Activated naive CD4-positive, alpha-beta T cell treated with anti-CD3 and anti-CD28 coated beads, Interleukin-2, amount 50 U/mL, for 16 hours (primary cell): Measurements from ENCODE around the gene SCN8A.

ENCODE experiments used
- DNase-seq: peaks from one replicate; pipeline ENCODE4 v3.0.0-alpha.2; 2020

The SCN8A gene

DNA sequence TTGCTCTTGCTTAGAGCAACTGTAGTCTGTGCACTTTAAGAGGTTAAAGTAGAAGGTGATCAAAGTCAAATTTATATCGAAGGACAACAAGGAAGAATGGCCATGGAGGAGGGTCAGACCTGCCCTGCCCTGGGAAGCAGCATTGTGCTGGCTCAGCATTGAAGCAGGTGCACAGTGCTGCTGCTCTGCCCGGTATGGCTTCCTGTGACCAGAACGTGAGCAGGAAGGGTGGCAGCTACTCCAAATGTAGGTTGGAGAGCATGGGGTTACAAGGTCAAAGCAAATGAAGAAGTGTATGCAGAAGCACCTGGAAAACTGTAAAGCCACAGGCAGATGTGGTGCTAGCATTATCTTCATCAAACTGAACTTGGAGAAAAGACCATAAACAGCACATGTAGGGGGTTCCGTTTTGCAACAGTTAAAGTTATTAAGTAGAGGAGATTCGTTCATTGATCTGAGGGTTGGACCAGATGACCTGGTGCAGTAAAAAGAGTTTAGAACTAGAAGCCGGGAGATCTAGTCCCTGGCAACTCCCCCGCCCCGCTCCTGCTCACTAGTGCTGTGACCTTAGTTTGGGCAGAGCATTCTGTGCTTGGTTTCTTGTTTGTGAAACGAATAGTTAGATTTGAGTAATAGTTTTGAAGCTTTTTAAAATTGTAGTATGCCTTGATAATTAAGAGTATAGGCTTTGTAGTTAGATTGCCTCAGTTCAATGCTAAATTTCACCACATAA lies 84.2 kb downstream of the SCN8A start:
- DNase-seq = no peak

GRCh38 chr12:51676875-51677274 lies 85.8 kb downstream of the SCN8A start:
- no peak for DNase-seq

GRCh38 chr12:51677284-51677968 lies 86.4 kb downstream of the SCN8A start:
- DNase-seq = no peak

GRCh38 chr12:51678086-51678724 lies 87.2 kb downstream of the SCN8A start:
- DNase-seq = peak; percentile 13

DNA sequence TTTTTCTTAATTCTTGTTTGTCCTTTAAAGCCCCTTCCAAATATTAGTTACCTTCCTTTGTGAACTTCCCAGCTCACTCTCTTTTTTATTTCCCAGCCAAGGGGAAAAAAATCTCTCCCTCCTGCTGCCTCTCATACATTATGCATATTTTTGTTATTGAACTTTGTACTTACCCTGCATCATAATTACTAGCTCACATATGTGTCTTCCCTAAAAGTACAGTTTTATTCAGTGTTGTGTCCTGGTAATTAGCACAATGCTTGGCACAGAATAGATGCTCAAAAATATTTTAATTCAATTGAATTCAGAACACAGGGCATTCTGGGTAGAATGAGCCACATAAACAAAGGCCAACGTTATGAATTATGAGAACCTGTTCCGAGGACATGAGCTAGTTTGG lies 91.9 kb downstream of the SCN8A start:
- no peak for DNase-seq

DNA sequence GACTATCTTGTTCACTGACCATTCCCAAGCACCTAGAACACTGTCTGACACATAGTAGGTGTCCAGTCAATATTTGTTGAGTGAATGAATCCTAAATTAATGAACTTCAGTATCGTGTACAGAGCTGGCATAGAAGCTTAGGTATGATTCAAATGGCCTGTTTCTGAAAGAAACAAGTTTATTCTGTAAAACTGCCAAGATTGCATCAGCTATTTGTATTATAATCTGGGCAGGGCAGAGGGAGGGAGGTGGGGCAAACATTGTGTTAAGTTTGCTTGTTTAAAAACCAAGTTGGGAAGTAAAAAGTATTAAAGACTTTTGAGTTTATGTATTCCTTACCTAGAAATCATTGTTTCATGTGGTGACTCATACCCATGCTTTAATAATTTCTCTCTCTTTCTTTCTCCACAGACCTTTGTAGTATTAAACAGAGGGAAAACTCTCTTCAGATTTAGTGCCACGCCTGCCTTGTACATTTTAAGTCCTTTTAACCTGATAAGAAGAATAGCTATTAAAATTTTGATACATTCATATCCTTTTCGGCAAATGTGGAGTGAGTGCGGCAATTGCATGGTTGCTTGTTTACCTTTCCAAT lies 92.8 kb downstream of the SCN8A start:
- no peak for DNase-seq

DNA sequence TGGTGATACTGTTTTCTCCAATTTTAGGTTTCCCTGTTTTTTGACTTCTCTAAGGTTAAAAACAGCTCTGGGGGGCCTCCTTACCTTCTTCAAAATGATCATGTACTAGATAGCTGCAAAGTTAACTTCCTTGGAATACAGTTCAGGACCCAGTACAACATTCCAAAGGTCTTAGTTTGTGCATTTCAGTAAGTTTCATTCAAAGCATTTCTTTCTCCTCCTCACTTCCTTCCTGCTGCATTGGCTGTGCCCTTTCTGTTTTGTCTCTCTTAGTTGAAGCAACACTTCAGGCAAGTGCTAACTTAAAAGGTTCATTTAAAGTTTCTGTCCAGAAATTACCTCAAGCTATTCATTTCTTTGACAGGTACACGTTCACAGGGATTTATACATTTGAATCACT lies 95.7 kb downstream of the SCN8A start:
- DNase-seq = no peak

GRCh38 chr12:51687177-51687576 lies 96.1 kb downstream of the SCN8A start:
- no peak for DNase-seq

DNA sequence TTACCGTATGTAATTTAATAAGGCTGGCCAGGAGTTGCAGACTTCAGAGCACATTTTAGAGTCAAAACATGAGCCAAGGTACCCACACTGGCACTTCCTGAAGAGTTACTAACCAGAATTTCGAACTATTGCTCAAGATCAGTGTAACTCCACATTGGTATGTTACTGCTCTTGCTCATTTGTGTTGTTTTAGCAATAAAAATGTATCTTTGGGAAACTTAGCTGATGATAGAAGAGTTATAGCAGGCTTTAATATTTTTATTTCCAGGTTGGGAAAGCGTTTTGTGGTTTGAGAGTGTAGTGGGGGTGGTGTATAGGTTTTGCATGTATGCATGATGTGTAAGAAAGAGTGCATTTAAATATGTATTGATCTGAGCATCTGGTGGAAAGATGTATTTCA lies 96.6 kb downstream of the SCN8A start:
- DNase-seq = no peak

DNA sequence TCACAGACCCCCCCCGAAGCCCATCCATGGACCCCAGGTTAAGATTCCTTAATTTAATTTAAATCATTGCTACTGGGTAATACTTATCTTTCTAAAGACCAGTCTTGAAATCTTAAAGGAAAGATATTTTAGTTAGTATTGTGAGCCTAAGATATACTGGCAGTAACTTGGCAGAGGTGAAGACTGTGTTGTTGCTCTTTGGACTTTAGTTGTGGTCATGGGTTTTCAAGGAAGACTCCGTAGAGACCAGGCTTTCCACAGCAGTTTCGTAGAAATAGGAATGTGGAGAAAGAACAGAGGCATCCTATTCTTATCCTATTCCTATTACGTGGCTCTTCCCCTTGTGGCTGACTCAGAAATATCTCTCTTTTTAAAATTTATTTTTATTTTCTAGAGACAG lies 99.0 kb downstream of the SCN8A start:
- no peak for DNase-seq

DNA sequence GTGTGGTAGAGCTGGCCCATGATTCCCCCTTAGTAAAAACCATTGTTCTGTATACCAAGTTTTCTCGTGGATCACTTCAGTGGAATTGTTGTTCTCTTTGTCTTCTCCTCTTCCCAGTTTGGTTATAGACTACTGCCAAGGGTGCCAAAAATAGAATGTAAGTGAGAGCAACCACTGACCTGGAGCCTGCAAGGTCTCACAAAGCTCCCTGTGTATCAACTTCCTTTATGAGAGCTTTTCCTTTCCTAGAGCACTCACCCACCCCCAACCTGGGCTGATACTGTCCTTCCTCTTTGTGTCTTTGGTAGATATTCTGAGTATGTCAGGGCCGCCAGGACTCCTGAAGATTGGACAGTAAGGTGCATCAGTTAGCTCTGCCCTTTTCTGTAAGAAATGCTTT lies 101.0 kb downstream of the SCN8A start:
- no peak for DNase-seq

GRCh38 chr12:51693569-51693968 lies 102.5 kb downstream of the SCN8A start:
- DNase-seq = no peak

- no peak for DNase-seq
Measured at GRCh38 chr12:51694146-51694545, 103.1 kb downstream of the SCN8A start.

GRCh38 chr12:51695241-51696010 lies 104.4 kb downstream of the SCN8A start:
- no peak for DNase-seq

GRCh38 chr12:51699219-51699618 lies 108.2 kb downstream of the SCN8A start:
- no peak for DNase-seq

- DNase-seq = no peak
Measured at GRCh38 chr12:51700887-51701286, 109.9 kb downstream of the SCN8A start.

- DNase-seq = no peak
Measured at GRCh38 chr12:51702587-51702986, 111.6 kb downstream of the SCN8A start.

DNA sequence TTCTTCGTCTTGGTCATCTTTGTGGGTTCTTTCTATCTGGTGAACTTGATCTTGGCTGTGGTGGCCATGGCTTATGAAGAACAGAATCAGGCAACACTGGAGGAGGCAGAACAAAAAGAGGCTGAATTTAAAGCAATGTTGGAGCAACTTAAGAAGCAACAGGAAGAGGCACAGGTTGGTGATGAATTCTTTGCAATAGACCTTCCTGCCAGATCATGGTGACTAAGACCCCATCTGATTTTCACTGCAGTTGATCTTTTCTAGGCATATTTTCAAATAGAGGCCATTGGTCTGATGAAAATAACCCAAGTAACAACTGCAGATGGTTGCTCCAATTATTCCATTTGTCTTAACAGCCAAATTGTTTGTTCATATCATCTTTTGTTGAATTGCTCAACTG lies 114.4 kb downstream of the SCN8A start:
- DNase-seq = no peak

- DNase-seq = no peak
Measured at GRCh38 chr12:51706206-51706605, 115.2 kb downstream of the SCN8A start.

GRCh38 chr12:51714666-51715065 lies 123.6 kb downstream of the SCN8A start:
- no peak for DNase-seq

GRCh38 chr12:51717326-51717925 lies 126.4 kb downstream of the SCN8A start:
- DNase-seq = no peak

DNA sequence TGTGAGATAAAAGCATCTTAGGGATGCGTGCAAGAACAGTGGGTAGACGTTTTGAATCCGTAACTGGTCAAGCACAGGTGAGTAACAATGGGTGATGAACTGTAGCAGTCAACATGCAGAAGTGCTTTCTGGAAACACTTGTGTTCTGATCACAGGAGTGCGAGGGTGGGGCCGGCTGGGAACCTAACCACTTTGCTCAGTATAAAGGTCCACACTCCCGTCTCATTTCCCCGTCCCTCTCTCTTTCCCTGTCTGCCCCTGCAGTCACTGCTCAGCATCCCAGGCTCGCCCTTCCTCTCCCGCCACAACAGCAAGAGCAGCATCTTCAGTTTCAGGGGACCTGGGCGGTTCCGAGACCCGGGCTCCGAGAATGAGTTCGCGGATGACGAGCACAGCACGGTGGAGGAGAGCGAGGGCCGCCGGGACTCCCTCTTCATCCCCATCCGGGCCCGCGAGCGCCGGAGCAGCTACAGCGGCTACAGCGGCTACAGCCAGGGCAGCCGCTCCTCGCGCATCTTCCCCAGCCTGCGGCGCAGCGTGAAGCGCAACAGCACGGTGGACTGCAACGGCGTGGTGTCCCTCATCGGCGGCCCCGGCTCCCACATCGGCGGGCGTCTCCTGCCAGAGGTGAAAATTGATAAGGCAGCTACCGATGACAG lies 130.4 kb downstream of the SCN8A start:
- DNase-seq = peak; percentile 50
